Ascending aorta (tissue), 2 donors: ENCODE measurements around the gene CELSR1. TPM values are rescaled to one million over a fixed set of nuclear protein-coding genes. Genes with fewer than 3 reads are reported as not detected.

Experiments
- DNase-seq, 2 donors: peaks; one replicate each; pipeline ENCODE4 v3.0.0-alpha.2; 2019; ENCODE audit warnings: low spot score in 2 of 2
- H3K27ac ChIP-seq, 2 donors: fragments of 200-600 bp; sonication (generic); one replicate each; pipeline ENCODE4 v1.5.1; 2016 to 2017; ENCODE audit warnings: mild to moderate bottlenecking in 1 of 2
- H3K27me3 ChIP-seq: fragments of 200-600 bp; sonication (generic); one replicate; pipeline ENCODE4 v1.5.1; 2017
- H3K36me3 ChIP-seq, 2 donors: fragments of 200-600 bp; sonication (generic); one replicate each; pipeline ENCODE4 v1.5.1; 2016
- H3K4me1 ChIP-seq, 2 donors: fragments of 200-600 bp; sonication (generic); one replicate each; pipeline ENCODE4 v1.5.1; 2016 to 2017; ENCODE audit warnings: mild to moderate bottlenecking in 1 of 2
- H3K4me3 ChIP-seq, 2 donors: fragments of 200-600 bp; sonication (generic); one replicate each; pipeline ENCODE4 v1.5.1; 2016 to 2017; ENCODE audit warnings: mild to moderate bottlenecking in 1 of 2
- H3K9me3 ChIP-seq, 2 donors: fragments of 200-600 bp; sonication (generic); one replicate each; pipeline ENCODE4 v1.5.1; 2016
- intact Hi-C: fragments of 100-400 bp; cut with DNase I; formaldehyde crosslinking; loops from one replicate; pipeline ENCODE4 v1.15.1; 2023
- total RNA-seq: library from RNA; depleted of rRNA; stranded (reverse); fragments of >200 nt; gene quantifications from one replicate; pipeline ENCODE4 v1.1.0, GENCODE V29; 2016
- TF ChIP-seq, protein P1 (sequence below), 3 experiments: fragments of 200-600 bp in 2 of 3; fragments of 450-650 bp in 1 of 3; sonication (generic) in 2 of 3; IDR thresholded peaks; one replicate each; pipeline ENCODE4 v1.5.1; 2016 to 2019; ENCODE audit warnings: antibody characterized with exemption in 3 of 3, mild to moderate bottlenecking in 1 of 3, moderate library complexity in 1 of 3

Gene CELSR1
- total RNA-seq, 1 donor from 2014 or later, result 10.5 TPM

DNA sequence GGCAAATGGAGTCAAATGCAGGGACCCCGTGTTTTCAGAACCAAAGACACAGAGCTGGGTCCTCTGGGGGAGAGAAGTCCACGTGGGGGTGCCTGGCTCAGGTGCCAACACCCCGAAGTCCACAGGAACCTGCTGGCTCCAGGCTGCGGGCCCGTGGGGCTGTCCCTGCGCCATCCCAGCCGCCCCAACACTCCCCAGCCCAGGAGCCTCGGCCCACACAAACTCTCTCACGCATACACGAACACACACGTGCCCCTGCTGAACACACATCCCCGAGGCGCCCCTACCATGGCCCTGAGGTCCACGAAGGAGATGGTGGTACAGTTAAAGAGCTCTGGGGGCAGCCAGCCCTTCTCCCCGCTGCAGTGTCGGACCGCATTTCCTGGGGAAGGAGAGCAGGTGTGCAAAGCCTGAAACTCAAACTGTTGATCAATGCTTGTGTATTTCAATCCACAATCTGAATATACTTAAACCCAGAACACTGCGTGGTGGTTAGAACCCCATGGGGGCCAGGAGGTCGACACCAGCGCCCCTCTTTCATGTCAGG is 147.2 kb downstream of the CELSR1 start:
- TF ChIP-seq, protein P1, sequence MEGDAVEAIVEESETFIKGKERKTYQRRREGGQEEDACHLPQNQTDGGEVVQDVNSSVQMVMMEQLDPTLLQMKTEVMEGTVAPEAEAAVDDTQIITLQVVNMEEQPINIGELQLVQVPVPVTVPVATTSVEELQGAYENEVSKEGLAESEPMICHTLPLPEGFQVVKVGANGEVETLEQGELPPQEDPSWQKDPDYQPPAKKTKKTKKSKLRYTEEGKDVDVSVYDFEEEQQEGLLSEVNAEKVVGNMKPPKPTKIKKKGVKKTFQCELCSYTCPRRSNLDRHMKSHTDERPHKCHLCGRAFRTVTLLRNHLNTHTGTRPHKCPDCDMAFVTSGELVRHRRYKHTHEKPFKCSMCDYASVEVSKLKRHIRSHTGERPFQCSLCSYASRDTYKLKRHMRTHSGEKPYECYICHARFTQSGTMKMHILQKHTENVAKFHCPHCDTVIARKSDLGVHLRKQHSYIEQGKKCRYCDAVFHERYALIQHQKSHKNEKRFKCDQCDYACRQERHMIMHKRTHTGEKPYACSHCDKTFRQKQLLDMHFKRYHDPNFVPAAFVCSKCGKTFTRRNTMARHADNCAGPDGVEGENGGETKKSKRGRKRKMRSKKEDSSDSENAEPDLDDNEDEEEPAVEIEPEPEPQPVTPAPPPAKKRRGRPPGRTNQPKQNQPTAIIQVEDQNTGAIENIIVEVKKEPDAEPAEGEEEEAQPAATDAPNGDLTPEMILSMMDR (IDR thresholded peaks at IDR 0.05), result no peak
- Histone ChIP-seq H3K27me3 (no peaks in the 10 kb centered on the region), H3K4me3 (no peak overlapping the region), H3K4me1 (no peaks in the 10 kb centered on the region), H3K36me3 (no peaks in the 10 kb centered on the region), H3K27ac (no peak overlapping the region), H3K9me3 (no peaks in the 10 kb centered on the region)
- DNase-seq, result no peak
- intact Hi-C loops, result no loop called here

- TF ChIP-seq, protein P1 (IDR thresholded peaks at IDR 0.05), result no peak
- Histone ChIP-seq H3K4me1 (no peaks in the 10 kb centered on the region), H3K9me3 (no peaks in the 10 kb centered on the region), H3K36me3 (no peaks in the 10 kb centered on the region), H3K27me3 (no peaks in the 10 kb centered on the region), H3K27ac (no peak overlapping the region), H3K4me3 (no peak overlapping the region)
- intact Hi-C loops, result no loop called here
- DNase-seq, result no peak
These were observed 148.3 kb downstream of the CELSR1 start for GRCh38 chr22:46389081-46389480.

DNA sequence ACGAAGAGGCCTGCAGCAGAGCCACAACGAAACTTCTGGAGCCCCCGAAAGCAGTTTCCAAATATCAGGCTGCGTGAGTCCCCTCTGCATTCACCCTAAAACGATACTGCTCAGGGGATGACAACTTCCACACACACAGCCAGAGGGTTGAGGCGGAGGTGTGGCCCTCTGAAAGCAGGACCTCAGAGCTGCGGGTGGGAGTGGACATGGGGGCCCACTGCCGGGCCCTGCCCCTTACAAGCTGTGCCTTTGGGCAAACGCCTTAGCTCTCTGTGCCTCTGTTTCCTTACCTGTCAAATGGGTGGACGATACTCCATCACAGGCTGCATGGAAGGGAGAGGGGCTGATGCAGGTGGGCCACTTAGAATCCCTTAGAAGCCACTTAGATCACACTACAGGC is 148.8 kb downstream of the CELSR1 start:
- intact Hi-C loops, result no loop called here
- H3K27ac ChIP-seq, result no peak overlapping the region

GRCh38 chr22:46387748-46388147 is 149.7 kb downstream of the CELSR1 start:
- no peak overlapping the region for H3K27ac ChIP-seq
- no peaks in the 10 kb centered on the region for H3K9me3 ChIP-seq
- no peaks in the 10 kb centered on the region for H3K4me1 ChIP-seq
- no peak for DNase-seq
- no peaks in the 10 kb centered on the region for H3K27me3 ChIP-seq
- H3K4me3 ChIP-seq, result no peak overlapping the region
- TF ChIP-seq, protein P1 (IDR thresholded peaks at IDR 0.05), result no peak
- no peaks in the 10 kb centered on the region for H3K36me3 ChIP-seq
- intact Hi-C loops, result no loop called here

More for the DNA sequence above, 148.8 kb downstream of the CELSR1 start:
- Histone ChIP-seq H3K9me3 (no peaks in the 10 kb centered on the region), H3K4me3 (no peak overlapping the region), H3K36me3 (no peaks in the 10 kb centered on the region), H3K27me3 (no peaks in the 10 kb centered on the region), H3K4me1 (no peaks in the 10 kb centered on the region)
- no peak for DNase-seq
- TF ChIP-seq, protein P1 (IDR thresholded peaks at IDR 0.05), result no peak

DNA sequence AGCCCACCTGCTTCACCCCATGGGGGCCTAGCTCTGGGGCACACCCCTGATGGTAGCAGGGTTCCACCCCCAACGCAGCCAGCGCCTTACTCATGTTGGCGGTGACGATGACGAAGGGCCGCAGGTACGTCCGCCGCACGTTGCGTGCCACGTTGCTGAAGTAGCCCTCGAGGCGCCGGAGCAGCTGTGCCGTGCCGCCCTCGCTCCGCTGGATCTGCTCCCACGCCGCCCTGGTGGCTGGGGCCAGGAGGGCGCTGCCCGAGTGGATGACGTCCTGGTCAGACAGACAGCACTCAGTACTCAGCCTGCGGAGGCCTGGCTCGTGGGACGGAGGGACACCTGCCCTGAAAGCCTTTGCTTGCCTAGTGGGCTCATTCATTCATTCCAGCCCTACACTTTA is 151.1 kb downstream of the CELSR1 start:
- Histone ChIP-seq H3K27me3 (no peaks in the 10 kb centered on the region), H3K27ac (no peak overlapping the region), H3K4me3 (no peak overlapping the region), H3K36me3 (no peaks in the 10 kb centered on the region), H3K9me3 (no peaks in the 10 kb centered on the region), H3K4me1 (no peaks in the 10 kb centered on the region)
- intact Hi-C loops, result no loop called here
- no peak for DNase-seq
- TF ChIP-seq, protein P1 (IDR thresholded peaks at IDR 0.05), result no peak

DNA sequence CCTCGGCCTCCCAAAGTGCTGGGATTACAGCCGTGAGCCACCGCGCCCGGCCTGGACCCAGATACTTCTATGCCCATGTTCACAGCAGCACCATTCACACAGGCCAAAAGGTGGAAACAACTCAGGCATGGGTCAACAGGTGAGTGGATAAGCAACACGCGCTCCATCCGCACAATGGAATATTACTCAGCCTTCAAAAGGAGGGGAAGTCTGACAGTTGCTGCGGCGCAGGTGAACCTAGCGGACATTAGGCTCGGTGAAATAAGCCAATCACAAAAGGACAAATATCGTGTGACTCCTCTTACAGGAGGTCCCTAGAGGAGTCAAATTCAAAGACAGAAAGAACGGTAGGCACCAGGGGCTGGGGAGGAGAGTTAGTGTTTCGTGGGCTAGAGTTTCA is 154.9 kb downstream of the CELSR1 start:
- H3K4me3 ChIP-seq, result no peak overlapping the region
- TF ChIP-seq, protein P1 (IDR thresholded peaks at IDR 0.05), result no peak
- H3K36me3 ChIP-seq, result no peaks in the 10 kb centered on the region
- no peak for DNase-seq
- no peaks in the 10 kb centered on the region for H3K4me1 ChIP-seq
- intact Hi-C loops, result no loop called here
- no peaks in the 10 kb centered on the region for H3K9me3 ChIP-seq
- no peak overlapping the region for H3K27ac ChIP-seq
- H3K27me3 ChIP-seq, result no peaks in the 10 kb centered on the region
